GDM1 (cell line): ENCODE data around the gene CHMP4A.
"Not testable (repeated sequence)": the region's sequence is repeated elsewhere in the genome, so short reads cannot be mapped to it uniquely, and the experiment has no call there.

Experiments used
- DNase-seq: peaks from one replicate; lab custom pipeline; 2025; lab: John Stamatoyannopoulos, UW

Gene CHMP4A

GRCh38 chr14:24246765-24247212, 33.5 kb upstream of the CHMP4A start:
- DNase-seq: no peak

GRCh38 chr14:24245350-24245749, 32.1 kb upstream of the CHMP4A start:
- not testable (repeated sequence) for DNase-seq

GRCh38 chr14:24243336-24243836, 30.1 kb upstream of the CHMP4A start:
- DNase-seq: peak; percentile 44

- DNase-seq: peak; percentile 92
These were observed 28.6 kb upstream of the CHMP4A start for GRCh38 chr14:24241829-24242443.

- no peak for DNase-seq
These were observed 27.0 kb upstream of the CHMP4A start for GRCh38 chr14:24240110-24240918.

- no peak for DNase-seq
These were observed 25.3 kb upstream of the CHMP4A start for GRCh38 chr14:24238527-24239037.

GRCh38 chr14:24238123-24238522, 24.8 kb upstream of the CHMP4A start:
- DNase-seq: no peak

GRCh38 chr14:24237463-24237955, 24.2 kb upstream of the CHMP4A start:
- no peak for DNase-seq

GRCh38 chr14:24236689-24237462, 23.6 kb upstream of the CHMP4A start:
- no peak for DNase-seq

- DNase-seq: no peak
These were observed 22.8 kb upstream of the CHMP4A start for GRCh38 chr14:24235804-24236688.

GRCh38 chr14:24234095-24235005, 21.1 kb upstream of the CHMP4A start:
- no peak for DNase-seq

- DNase-seq: no peak
These were observed 20.2 kb upstream of the CHMP4A start for GRCh38 chr14:24233538-24233866.

- DNase-seq: no peak
These were observed 19.6 kb upstream of the CHMP4A start, which contains the start of gene GMPR2 for GRCh38 chr14:24232645-24233537. Gene GMPR2 (plus strand): TSS chr14:24232929. CDS start chr14:24233254, 325 bp downstream.

- DNase-seq: peak; percentile 87
These were observed 18.9 kb upstream of the CHMP4A start, which contains the start of gene NEDD8 for GRCh38 chr14:24232121-24232644. Gene NEDD8 (minus strand): TSS chr14:24232367. CDS start chr14:24232267, 100 bp downstream.

GRCh38 chr14:24231263-24232120, 18.2 kb upstream of the CHMP4A start:
- DNase-seq: no peak

GRCh38 chr14:24228902-24229301, 15.6 kb upstream of the CHMP4A start:
- no peak for DNase-seq

GRCh38 chr14:24226473-24226872, 13.2 kb upstream of the CHMP4A start:
- DNase-seq: no peak
